ENCODE measurements around the gene THSD4.

GRCh38 chr15:71146580-71146982, 31.3 kb downstream of the THSD4 start:
- TF ChIP-seq, protein P1, sequence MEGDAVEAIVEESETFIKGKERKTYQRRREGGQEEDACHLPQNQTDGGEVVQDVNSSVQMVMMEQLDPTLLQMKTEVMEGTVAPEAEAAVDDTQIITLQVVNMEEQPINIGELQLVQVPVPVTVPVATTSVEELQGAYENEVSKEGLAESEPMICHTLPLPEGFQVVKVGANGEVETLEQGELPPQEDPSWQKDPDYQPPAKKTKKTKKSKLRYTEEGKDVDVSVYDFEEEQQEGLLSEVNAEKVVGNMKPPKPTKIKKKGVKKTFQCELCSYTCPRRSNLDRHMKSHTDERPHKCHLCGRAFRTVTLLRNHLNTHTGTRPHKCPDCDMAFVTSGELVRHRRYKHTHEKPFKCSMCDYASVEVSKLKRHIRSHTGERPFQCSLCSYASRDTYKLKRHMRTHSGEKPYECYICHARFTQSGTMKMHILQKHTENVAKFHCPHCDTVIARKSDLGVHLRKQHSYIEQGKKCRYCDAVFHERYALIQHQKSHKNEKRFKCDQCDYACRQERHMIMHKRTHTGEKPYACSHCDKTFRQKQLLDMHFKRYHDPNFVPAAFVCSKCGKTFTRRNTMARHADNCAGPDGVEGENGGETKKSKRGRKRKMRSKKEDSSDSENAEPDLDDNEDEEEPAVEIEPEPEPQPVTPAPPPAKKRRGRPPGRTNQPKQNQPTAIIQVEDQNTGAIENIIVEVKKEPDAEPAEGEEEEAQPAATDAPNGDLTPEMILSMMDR (conservative IDR thresholded peaks at IDR 0.05; ENCODE audit: low read length) = no peak
- no peak for TF ChIP-seq EZH2phosphoT487 (IDR thresholded peaks at IDR 0.05; ENCODE audit: borderline replicate concordance)

Measured in Loucy (cell line).